Colonic mucosa (tissue), 4 donors: ENCODE measurements around the gene AP3S1. TPM values are rescaled to one million over a fixed set of nuclear protein-coding genes. Genes with fewer than 3 reads are reported as not detected.
A peak's percentile ranks its signal among the peaks of the same experiment; 100 is the strongest.

Experiments used
- DNase-seq: peaks from one replicate; pipeline ENCODE4 v3.0.0-alpha.2; 2020
- H3K27ac ChIP-seq: fragments of 200-600 bp; one replicate; pipeline ENCODE4 v1.8.0; 2021
- H3K27me3 ChIP-seq: fragments of 200-600 bp; one replicate; pipeline ENCODE4 v1.8.0; 2021
- H3K36me3 ChIP-seq: fragments of 200-600 bp; one replicate; pipeline ENCODE4 v1.8.0; 2021
- H3K4me1 ChIP-seq: fragments of 200-600 bp; one replicate; pipeline ENCODE4 v1.8.0; 2021; ENCODE audit warnings: mild to moderate bottlenecking
- H3K4me3 ChIP-seq: fragments of 200-600 bp; one replicate; pipeline ENCODE4 v1.8.0; 2021
- H3K9ac ChIP-seq, 2 donors: one replicate each; pipeline ENCODE4 v1.7.0; 2013; ENCODE audit warnings: control low read depth in 2 of 2, low read depth in 2 of 2, low read length in 2 of 2
- H3K9me3 ChIP-seq: fragments of 200-600 bp; one replicate; pipeline ENCODE4 v1.8.0; 2021
- intact Hi-C: fragments of 100-400 bp; cut with DNase I; formaldehyde crosslinking; loops from one replicate; pipeline ENCODE4 v1.14.1; 2022
- total RNA-seq, 2 donors: library from RNA; stranded (reverse); fragmentation: NEBNext Ultra II Directional in 1 of 2; extraction: Animal tissue kit (Norgen Biotek cat#: 25700) in 1 of 2; gene quantifications; one replicate each; pipeline ENCODE4 v1.2.1, GENCODE V29; 2021
- TF ChIP-seq, protein P1 (sequence below): fragments of 200-600 bp; IDR thresholded peaks from one replicate; pipeline ENCODE4 v1.8.0; 2022; ENCODE audit warnings: antibody characterized with exemption, mild to moderate bottlenecking
- donor health status: healthy.
- donor health status: DM: no; HTN: no; CAD: no.
- donor health status: DM: no; HTN: no; CAD: no.

AP3S1 gene
- total RNA-seq, 2 donors from 2014 or later = 56.7 to 105 TPM

DNA sequence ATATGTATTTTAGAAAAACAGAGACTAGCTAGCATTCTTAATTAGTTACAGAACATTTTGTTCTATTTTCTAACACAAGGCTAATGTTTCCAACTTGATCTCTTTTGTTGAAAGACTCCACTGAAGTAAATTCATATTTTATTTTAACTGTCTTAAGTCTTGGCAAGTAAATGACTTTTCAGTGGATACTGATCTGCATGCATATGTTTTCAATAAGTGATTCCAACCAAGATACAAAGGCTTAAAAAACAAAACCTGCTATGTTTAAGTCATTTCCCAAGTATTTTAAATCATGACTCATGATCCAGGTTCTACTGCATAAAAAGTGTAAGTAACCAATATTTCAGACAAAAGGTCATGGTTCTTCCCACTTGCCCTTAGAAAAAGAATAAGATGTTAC lies 31.0 kb upstream of the AP3S1 start:
- TF ChIP-seq, protein P1, sequence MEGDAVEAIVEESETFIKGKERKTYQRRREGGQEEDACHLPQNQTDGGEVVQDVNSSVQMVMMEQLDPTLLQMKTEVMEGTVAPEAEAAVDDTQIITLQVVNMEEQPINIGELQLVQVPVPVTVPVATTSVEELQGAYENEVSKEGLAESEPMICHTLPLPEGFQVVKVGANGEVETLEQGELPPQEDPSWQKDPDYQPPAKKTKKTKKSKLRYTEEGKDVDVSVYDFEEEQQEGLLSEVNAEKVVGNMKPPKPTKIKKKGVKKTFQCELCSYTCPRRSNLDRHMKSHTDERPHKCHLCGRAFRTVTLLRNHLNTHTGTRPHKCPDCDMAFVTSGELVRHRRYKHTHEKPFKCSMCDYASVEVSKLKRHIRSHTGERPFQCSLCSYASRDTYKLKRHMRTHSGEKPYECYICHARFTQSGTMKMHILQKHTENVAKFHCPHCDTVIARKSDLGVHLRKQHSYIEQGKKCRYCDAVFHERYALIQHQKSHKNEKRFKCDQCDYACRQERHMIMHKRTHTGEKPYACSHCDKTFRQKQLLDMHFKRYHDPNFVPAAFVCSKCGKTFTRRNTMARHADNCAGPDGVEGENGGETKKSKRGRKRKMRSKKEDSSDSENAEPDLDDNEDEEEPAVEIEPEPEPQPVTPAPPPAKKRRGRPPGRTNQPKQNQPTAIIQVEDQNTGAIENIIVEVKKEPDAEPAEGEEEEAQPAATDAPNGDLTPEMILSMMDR = no peak
- DNase-seq = no peak
- H3K27me3 ChIP-seq = peaks cover 6% of the 10 kb centered on the region

DNA sequence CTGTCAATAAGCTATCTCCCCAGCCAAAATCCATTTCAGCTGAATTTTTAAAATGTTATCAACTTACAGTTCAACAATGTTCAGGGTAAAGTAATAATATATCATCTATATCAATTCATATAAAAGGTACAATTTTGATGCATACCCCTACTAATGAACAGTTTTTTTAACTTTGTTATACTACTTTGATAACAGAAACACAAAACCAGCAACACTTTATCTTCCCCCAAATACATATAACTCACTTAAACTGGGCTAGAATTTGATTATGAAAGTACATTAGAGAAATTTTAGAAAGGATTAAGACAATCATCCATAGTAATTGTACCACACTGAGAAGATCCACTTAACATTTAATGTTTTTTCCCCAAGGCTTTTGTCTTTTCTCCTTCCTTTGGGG lies 30.3 kb upstream of the AP3S1 start:
- H3K27me3 ChIP-seq = peaks cover 13% of the 10 kb centered on the region
- no peak overlapping the region for H3K27ac ChIP-seq
- no peaks in the 10 kb centered on the region for H3K4me1 ChIP-seq
- no peaks in the 10 kb centered on the region for H3K9me3 ChIP-seq
- intact Hi-C loops = no loop called here
- H3K36me3 ChIP-seq = no peaks in the 10 kb centered on the region
- DNase-seq = no peak
- TF ChIP-seq, protein P1 = no peak
- no peak overlapping the region for H3K9ac ChIP-seq
- no peak overlapping the region for H3K4me3 ChIP-seq

More for the DNA sequence above, 31.0 kb upstream of the AP3S1 start:
- no peaks in the 10 kb centered on the region for H3K4me1 ChIP-seq
- intact Hi-C loops = no loop called here
- no peak overlapping the region for H3K27ac ChIP-seq
- no peak overlapping the region for H3K9ac ChIP-seq
- no peaks in the 10 kb centered on the region for H3K9me3 ChIP-seq
- H3K4me3 ChIP-seq = no peak overlapping the region
- no peaks in the 10 kb centered on the region for H3K36me3 ChIP-seq

DNA sequence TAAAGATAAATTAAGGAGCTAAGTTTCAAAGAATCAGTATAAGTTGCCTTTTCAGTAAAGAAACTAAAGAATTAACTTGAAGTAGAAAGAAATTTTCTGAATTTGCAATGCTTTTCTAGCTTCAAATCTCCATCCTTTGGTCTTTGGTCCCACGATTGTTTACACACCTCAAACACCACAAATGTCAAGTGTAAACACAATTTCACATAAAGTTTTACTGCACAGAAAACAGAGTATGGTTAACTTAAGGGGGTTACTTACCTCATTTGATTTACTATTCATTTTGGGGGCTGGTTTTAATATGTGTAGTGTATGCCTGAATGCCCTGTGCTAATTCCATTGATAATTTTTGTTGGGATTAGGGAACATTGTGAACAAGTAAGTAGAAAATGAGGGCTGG lies 29.4 kb upstream of the AP3S1 start:
- no peaks in the 10 kb centered on the region for H3K9me3 ChIP-seq
- no peak overlapping the region for H3K4me3 ChIP-seq
- TF ChIP-seq, protein P1 = no peak
- no peaks in the 10 kb centered on the region for H3K4me1 ChIP-seq
- no peak overlapping the region for H3K27ac ChIP-seq
- no peaks in the 10 kb centered on the region for H3K36me3 ChIP-seq
- no peak overlapping the region for H3K9ac ChIP-seq
- peaks cover 22% of the 10 kb centered on the region for H3K27me3 ChIP-seq
- intact Hi-C loops = no loop called here
- DNase-seq = no peak

DNA sequence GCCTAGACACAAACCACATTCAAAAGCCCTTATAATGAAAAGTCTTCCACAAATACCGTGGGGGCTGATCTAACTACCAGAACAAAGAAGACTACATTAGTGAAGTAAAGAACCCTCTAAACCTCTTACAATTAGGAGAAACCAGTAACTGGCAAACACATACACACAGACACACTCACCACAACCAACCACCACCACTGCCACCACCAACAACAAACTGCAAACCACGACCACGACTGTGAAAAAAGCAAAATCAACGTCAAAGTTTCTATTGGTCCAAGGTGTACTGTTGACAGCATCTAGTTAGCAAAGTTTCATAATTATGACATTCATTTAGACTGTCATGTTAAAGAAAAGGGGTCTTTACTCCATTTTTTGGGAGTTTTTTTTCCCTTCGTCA lies 28.0 kb upstream of the AP3S1 start:
- Histone ChIP-seq H3K9me3 (no peaks in the 10 kb centered on the region), H3K27me3 (peaks cover 22% of the 10 kb centered on the region), H3K9ac (no peak overlapping the region), H3K27ac (no peak overlapping the region), H3K4me3 (no peak overlapping the region), H3K4me1 (no peaks in the 10 kb centered on the region), H3K36me3 (no peaks in the 10 kb centered on the region)
- TF ChIP-seq, protein P1 = no peak
- DNase-seq = no peak
- intact Hi-C loops = no loop called here

DNA sequence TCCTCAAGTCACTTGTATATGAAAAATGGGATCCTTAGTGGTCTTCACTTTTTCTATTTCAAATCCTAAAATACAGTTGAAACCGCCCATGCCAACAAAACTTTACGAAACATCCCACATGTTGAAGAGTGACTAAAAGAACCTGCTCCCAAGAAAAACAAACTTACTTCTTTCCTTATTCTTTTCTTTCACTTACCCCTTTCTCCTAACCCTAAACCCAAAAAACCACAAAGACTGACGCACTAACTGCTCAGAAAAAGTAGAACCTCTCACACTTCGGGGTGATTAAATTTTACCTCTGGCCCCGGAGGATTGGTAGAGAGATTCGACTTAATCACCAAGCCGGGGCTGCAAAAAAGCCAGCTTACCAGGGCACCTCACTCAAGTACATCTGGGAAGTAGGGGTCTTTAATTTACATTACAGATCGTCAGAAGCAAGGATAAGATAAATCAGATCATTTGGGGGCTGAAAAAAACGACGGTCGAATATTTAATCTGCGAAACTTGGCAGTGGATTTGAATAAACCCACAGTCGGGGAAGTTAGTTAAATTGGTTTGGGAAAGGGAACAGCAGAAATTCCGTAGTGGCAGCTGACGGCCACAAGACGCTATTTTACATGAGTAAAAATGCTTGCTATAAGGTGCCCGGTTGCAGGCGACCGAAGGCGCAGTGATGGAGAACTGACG lies 26.6 kb upstream of the AP3S1 start:
- peak overlapping the region; percentile 25 for H3K4me3 ChIP-seq
- peaks cover 22% of the 10 kb centered on the region for H3K27me3 ChIP-seq
- no peaks in the 10 kb centered on the region for H3K9me3 ChIP-seq
- no peaks in the 10 kb centered on the region for H3K36me3 ChIP-seq
- intact Hi-C loops = no loop called here
- no peaks in the 10 kb centered on the region for H3K4me1 ChIP-seq
- DNase-seq = no peak
- TF ChIP-seq, protein P1 = no peak
- H3K27ac ChIP-seq = no peak overlapping the region
- no peak overlapping the region for H3K9ac ChIP-seq
